Mesenchymal stem cell (in vitro differentiated cells and primary cell): Measurements from ENCODE around the gene R3HDM4. TPM values are rescaled to one million over a fixed set of nuclear protein-coding genes. Genes with fewer than 3 reads are reported as not detected.
"Not testable (repeated sequence)": the region's sequence is repeated elsewhere in the genome, so short reads cannot be mapped to it uniquely, and the experiment has no call there.

ENCODE experiments used
- DNase-seq: peaks from one replicate; pipeline ENCODE4 v3.0.0-alpha.2; 2013
- H2AFZ ChIP-seq: one replicate; pipeline ENCODE4 v1.6.1; 2013; ENCODE audit warnings: low read depth, mild to moderate bottlenecking, control low read depth, inconsistent platforms, low read length, moderate library complexity
- H2AK5ac ChIP-seq: 2 replicates; pipeline ENCODE4 v1.6.1; 2013; ENCODE audit warnings: low read length, moderate library complexity, mild to moderate bottlenecking, inconsistent platforms; ENCODE audit not compliant: severe bottlenecking
- H2BK120ac ChIP-seq: one replicate; pipeline ENCODE4 v1.6.1; 2013; ENCODE audit warnings: low read depth, mild to moderate bottlenecking, inconsistent platforms, low read length, moderate library complexity
- H2BK12ac ChIP-seq, 2 experiments: one replicate each; pipeline ENCODE4 v1.6.1; 2013; ENCODE audit warnings: inconsistent platforms in 2 of 2, low read length in 2 of 2, mild to moderate bottlenecking in 2 of 2, moderate library complexity in 2 of 2, control low read depth in 1 of 2
- H2BK15ac ChIP-seq: one replicate; pipeline ENCODE4 v1.6.1; 2013; ENCODE audit warnings: mild to moderate bottlenecking, low read depth, inconsistent platforms; ENCODE audit not compliant: poor library complexity, severe bottlenecking
- H2BK5ac ChIP-seq: 2 replicates; pipeline ENCODE4 v1.6.1; 2013; ENCODE audit warnings: low read depth, mild to moderate bottlenecking, low read length, control low read depth, inconsistent platforms; ENCODE audit not compliant: poor library complexity, severe bottlenecking
- H3K14ac ChIP-seq, 2 experiments: one replicate each; pipeline ENCODE4 v1.6.1; 2013; ENCODE audit warnings: inconsistent platforms in 2 of 2, low read length in 2 of 2, control low read depth in 1 of 2, mild to moderate bottlenecking in 1 of 2, moderate library complexity in 1 of 2
- H3K18ac ChIP-seq, 2 experiments: one replicate each; pipeline ENCODE4 v1.6.1; 2013; ENCODE audit warnings: inconsistent platforms in 2 of 2, low read length in 2 of 2, control low read depth in 1 of 2, low read depth in 1 of 2, mild to moderate bottlenecking in 1 of 2
- H3K23ac ChIP-seq, 2 experiments: one replicate each; pipeline ENCODE4 v1.6.1; 2013; ENCODE audit warnings: inconsistent platforms in 2 of 2, low read length in 2 of 2, mild to moderate bottlenecking in 2 of 2, moderate library complexity in 2 of 2, control low read depth in 1 of 2
- H3K27ac ChIP-seq: 2 replicates; pipeline ENCODE4 v1.5.1; 2013; ENCODE audit warnings: mild to moderate bottlenecking, moderate library complexity, low read length, control low read depth, inconsistent platforms; ENCODE audit not compliant: poor library complexity, severe bottlenecking
- H3K27me3 ChIP-seq, 2 experiments: 2 replicates each; pipeline versions ENCODE4 v1.6.1 to v1.7.0; 2013; ENCODE audit warnings: low read length in 2 of 2, mild to moderate bottlenecking in 2 of 2, moderate library complexity in 2 of 2, control low read depth in 1 of 2, inconsistent platforms in 1 of 2; ENCODE audit not compliant: control insufficient read depth in 1 of 2, insufficient read depth in 1 of 2
- H3K36me3 ChIP-seq, 2 experiments: 2 replicates each; pipeline versions ENCODE4 v1.6.1 to v1.7.0; 2013; ENCODE audit warnings: low read length in 2 of 2, control low read depth in 1 of 2, inconsistent platforms in 1 of 2, low read depth in 1 of 2, mild to moderate bottlenecking in 1 of 2; ENCODE audit not compliant: insufficient read depth in 2 of 2, control insufficient read depth in 1 of 2
- H3K4ac ChIP-seq, 2 experiments: one replicate each; pipeline ENCODE4 v1.6.1; 2013; ENCODE audit warnings: inconsistent platforms in 2 of 2, low read length in 2 of 2, mild to moderate bottlenecking in 2 of 2, moderate library complexity in 2 of 2, control low read depth in 1 of 2, low read depth in 1 of 2
- H3K4me1 ChIP-seq: 2 replicates; pipeline ENCODE4 v1.6.1; 2013; ENCODE audit warnings: low read depth, low read length, control low read depth; ENCODE audit not compliant: control insufficient read depth, insufficient read depth
- H3K4me2 ChIP-seq: 2 replicates; pipeline ENCODE4 v1.6.1; 2013; ENCODE audit warnings: low read length, mild to moderate bottlenecking, inconsistent platforms; ENCODE audit not compliant: poor library complexity, severe bottlenecking
- H3K4me3 ChIP-seq, 2 experiments: 2 replicates each; pipeline versions ENCODE4 v1.5.1 to v1.7.0; 2013; ENCODE audit warnings: low read length in 2 of 2, mild to moderate bottlenecking in 2 of 2, control low read depth in 1 of 2, low read depth in 1 of 2; ENCODE audit not compliant: insufficient read depth in 1 of 2
- H3K79me1 ChIP-seq: replicated peaks from 2 replicates; pipeline ENCODE4 v1.6.1; 2013; ENCODE audit warnings: mild to moderate bottlenecking, control low read depth, low read length, inconsistent platforms; ENCODE audit not compliant: poor library complexity, severe bottlenecking
- H3K9ac ChIP-seq: 2 replicates; pipeline ENCODE4 v1.7.0; 2013; ENCODE audit warnings: mild to moderate bottlenecking, low read length, moderate library complexity
- H3K9me3 ChIP-seq: 2 replicates; pipeline ENCODE4 v1.7.0; 2013; ENCODE audit warnings: mild to moderate bottlenecking, low read length; ENCODE audit not compliant: control insufficient read depth
- H4K8ac ChIP-seq: one replicate; pipeline ENCODE4 v1.6.1; 2013; ENCODE audit warnings: inconsistent platforms, mild to moderate bottlenecking, low read length, moderate library complexity
- H4K91ac ChIP-seq: one replicate; pipeline ENCODE4 v1.6.1; 2013; ENCODE audit warnings: mild to moderate bottlenecking, low read length, inconsistent platforms
- WGBS: methylation state at CpG from one replicate; pipeline ENCODE4 v1.1.7; 2013; ENCODE audit warnings: mixed read lengths; 5-methylcytosine and 5-hydroxymethylcytosine counted together
- small RNA-seq: library from polyadenylated mRNA; stranded (forward); fragments of <200 nt; extraction: miRNeasy Mini kit (QIAGEN cat#:217004); gene quantifications from one replicate; pipeline ENCODE3, GENCODE V24; 2013; ENCODE audit warnings: low read depth

Gene R3HDM4

GRCh38 chr19:850221-850978 is 62.6 kb downstream of the R3HDM4 start:
- peak overlapping the region; percentile 69 to 72 for H3K18ac ChIP-seq
- peak overlapping the region; percentile 78 for H4K8ac ChIP-seq
- 38% methylated on average over 26 of the region's 28 CpGs for WGBS
- peaks cover 14 to 31% of the 10 kb centered on the region in 2 experiments for H3K27me3 ChIP-seq
- H2AK5ac ChIP-seq, result no peak overlapping the region
- H3K4ac ChIP-seq, result peak overlapping the region in 1 of 2 experiments; percentile 52
- H2BK15ac ChIP-seq, result peak overlapping the region; percentile 73
- DNase-seq, result peak; percentile 91
- H3K14ac ChIP-seq, result no peak overlapping the region
- no peak overlapping the region for H3K4me2 ChIP-seq
- no peaks in the 10 kb centered on the region for H3K9me3 ChIP-seq
- peak overlapping the region; percentile 77 for H3K9ac ChIP-seq
- peaks cover 12% of the 10 kb centered on the region for H3K4me1 ChIP-seq
- H3K27ac ChIP-seq, result no peak overlapping the region
- H2BK120ac ChIP-seq, result no peak overlapping the region
- peak overlapping the region in 1 of 2 experiments; percentile 61 for H3K4me3 ChIP-seq
- H4K91ac ChIP-seq, result peak overlapping the region; percentile 57
- H2BK12ac ChIP-seq, result peak overlapping the region; percentile 51 to 57
- no peaks in the 10 kb centered on the region for H3K36me3 ChIP-seq
- no peak overlapping the region for H3K23ac ChIP-seq
- no peaks in the 10 kb centered on the region for H3K79me1 ChIP-seq
- H2AFZ ChIP-seq, result no peak overlapping the region
- no peak overlapping the region for H2BK5ac ChIP-seq

- H2BK15ac ChIP-seq, H2AK5ac ChIP-seq, H3K4me3 ChIP-seq, H3K18ac ChIP-seq, H4K8ac ChIP-seq, H2BK12ac ChIP-seq, H3K4me2 ChIP-seq, H2BK5ac ChIP-seq, H3K9ac ChIP-seq, H2AFZ ChIP-seq, H3K27ac ChIP-seq, H3K4ac ChIP-seq, DNase-seq, H3K9me3 ChIP-seq, H4K91ac ChIP-seq, H3K14ac ChIP-seq, H3K23ac ChIP-seq, H3K36me3 ChIP-seq, H3K79me1 ChIP-seq: not testable (repeated sequence)
- 90% methylated on average over 8 of the region's 8 CpGs for WGBS
- H3K27me3 ChIP-seq, result peaks cover 20 to 40% of the 10 kb centered on the region in 2 experiments
- peak overlapping the region; percentile 5 for H2BK120ac ChIP-seq
- H3K4me1 ChIP-seq, result peaks cover 15% of the 10 kb centered on the region
Observed at GRCh38 chr19:849195-849594, 63.8 kb downstream of the R3HDM4 start.

DNA sequence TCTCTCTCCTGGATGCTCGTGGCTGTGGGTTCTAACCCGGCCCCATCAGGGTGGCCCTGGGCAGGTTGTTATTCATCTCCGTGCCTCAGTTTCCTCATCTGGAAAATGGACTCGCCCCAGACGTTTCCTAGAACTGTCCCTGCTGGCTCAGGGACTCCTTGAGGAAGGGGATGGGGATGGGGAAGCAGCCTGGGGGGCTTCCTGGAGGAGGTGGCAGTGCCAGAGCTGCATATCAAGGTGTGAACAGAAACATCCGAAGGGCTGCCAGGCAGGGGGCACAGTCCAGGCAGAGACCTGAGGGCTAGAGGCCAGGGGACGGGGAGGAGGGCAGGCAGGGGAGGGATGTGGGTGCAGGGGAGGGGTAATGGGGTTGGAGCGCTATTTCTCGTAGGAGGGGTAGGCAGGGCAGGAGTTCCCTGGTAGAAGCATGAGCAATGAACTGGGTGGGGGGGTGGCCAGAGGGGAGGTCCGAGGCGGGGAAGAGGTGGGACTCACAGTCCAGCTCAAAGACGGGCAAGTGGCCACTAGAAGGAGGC is 64.6 kb downstream of the R3HDM4 start:
- 71% methylated on average over 12 of the region's 12 CpGs for WGBS
- no peaks in the 10 kb centered on the region for H3K79me1 ChIP-seq
- no peak overlapping the region for H2AFZ ChIP-seq
- no peak overlapping the region for H4K91ac ChIP-seq
- H3K4me3 ChIP-seq, result no peak overlapping the region
- H4K8ac ChIP-seq, result no peak overlapping the region
- H3K23ac ChIP-seq, result no peak overlapping the region
- H2BK120ac ChIP-seq, result no peak overlapping the region
- H3K27ac ChIP-seq, result no peak overlapping the region
- H3K9ac ChIP-seq, result no peak overlapping the region
- DNase-seq, result no peak
- no peak overlapping the region for H2BK12ac ChIP-seq
- no peak overlapping the region for H3K18ac ChIP-seq
- H3K9me3 ChIP-seq, result no peaks in the 10 kb centered on the region
- peaks cover 20% of the 10 kb centered on the region for H3K4me1 ChIP-seq
- no peak overlapping the region for H3K4me2 ChIP-seq
- H2BK5ac ChIP-seq, result no peak overlapping the region
- H2BK15ac ChIP-seq, result no peak overlapping the region
- no peak overlapping the region for H3K14ac ChIP-seq
- no peak overlapping the region for H3K4ac ChIP-seq
- H2AK5ac ChIP-seq, result no peak overlapping the region
- H3K27me3 ChIP-seq, result peaks cover 25 to 45% of the 10 kb centered on the region in 2 experiments
- H3K36me3 ChIP-seq, result peaks cover 0 to 5% of the 10 kb centered on the region in 2 experiments

Small RNA genes within 50 kb of the gene (small RNA-seq; reads per million reads assigned to genes)
- not detected for gene RNU6-9
